ENCODE data around the gene GCC1.

Gene GCC1, protein sequence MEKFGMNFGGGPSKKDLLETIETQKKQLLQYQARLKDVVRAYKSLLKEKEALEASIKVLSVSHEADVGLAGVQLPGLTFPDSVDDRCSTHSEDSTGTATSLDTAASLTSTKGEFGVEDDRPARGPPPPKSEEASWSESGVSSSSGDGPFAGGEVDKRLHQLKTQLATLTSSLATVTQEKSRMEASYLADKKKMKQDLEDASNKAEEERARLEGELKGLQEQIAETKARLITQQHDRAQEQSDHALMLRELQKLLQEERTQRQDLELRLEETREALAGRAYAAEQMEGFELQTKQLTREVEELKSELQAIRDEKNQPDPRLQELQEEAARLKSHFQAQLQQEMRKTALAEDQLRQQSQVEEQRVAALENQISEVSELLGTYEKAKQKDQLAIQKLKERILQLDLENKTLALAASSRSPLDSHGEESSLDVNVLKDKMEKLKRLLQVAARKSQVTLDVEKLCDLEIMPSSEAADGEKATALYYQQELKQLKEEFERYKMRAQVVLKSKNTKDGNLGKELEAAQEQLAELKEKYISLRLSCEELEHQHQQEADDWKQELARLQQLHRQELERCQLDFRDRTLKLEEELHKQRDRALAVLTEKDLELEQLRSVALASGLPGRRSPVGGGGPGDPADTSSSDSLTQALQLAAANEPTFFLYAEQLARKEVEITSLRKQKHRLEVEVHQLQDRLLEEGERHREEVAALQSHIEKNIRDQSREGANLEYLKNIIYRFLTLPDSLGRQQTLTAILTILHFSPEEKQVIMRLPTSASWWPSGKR

GRCh38 chr7:127585044-127585953 is at the start of gene GCC1:
Gene GCC1, minus strand, starts transcription at chr7:127585596. Its CDS starts 414 bp downstream, at chr7:127585182.
- peak; percentile 85 to 91 (median 89) for DNase-seq (ENCODE audit: low read depth in 3 of 3)

- DNase-seq (ENCODE audit: low read depth in 3 of 3), result no peak
These were observed 47.0 kb upstream of the GCC1 start for GRCh38 chr7:127632276-127632910.

GRCh38 chr7:127629268-127629854 is 44.0 kb upstream of the GCC1 start:
- DNase-seq (ENCODE audit: low read depth in 3 of 3), result peak in 1 of 3 donors; percentile 35

DNA sequence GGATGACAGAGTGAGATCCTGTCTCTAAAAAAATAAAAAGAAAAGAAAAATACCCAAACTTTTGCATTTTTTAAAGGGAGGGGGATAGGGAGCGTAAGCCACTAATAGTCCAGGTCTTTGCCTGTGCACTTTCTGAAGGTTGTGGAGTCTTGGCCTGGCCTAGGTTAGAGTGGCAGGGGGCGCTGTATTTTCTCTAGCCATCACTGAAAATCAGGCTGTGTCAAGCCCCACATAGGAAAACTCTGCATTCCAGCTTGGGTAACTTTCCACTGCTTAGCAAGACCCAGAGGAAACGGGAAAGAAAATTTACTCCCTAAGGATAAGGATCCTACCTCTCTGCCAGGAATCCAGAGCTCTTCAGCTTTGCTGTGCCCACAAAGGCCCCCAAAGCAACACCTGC is 43.0 kb upstream of the GCC1 start:
- DNase-seq (ENCODE audit: low read depth in 3 of 3), result no peak

- DNase-seq (ENCODE audit: low read depth in 3 of 3), result no peak
These were observed 39.9 kb upstream of the GCC1 start for GRCh38 chr7:127625331-127625730.

GRCh38 chr7:127620406-127621233 is 35.2 kb upstream of the GCC1 start:
- no peak for DNase-seq (ENCODE audit: low read depth in 3 of 3)

DNA sequence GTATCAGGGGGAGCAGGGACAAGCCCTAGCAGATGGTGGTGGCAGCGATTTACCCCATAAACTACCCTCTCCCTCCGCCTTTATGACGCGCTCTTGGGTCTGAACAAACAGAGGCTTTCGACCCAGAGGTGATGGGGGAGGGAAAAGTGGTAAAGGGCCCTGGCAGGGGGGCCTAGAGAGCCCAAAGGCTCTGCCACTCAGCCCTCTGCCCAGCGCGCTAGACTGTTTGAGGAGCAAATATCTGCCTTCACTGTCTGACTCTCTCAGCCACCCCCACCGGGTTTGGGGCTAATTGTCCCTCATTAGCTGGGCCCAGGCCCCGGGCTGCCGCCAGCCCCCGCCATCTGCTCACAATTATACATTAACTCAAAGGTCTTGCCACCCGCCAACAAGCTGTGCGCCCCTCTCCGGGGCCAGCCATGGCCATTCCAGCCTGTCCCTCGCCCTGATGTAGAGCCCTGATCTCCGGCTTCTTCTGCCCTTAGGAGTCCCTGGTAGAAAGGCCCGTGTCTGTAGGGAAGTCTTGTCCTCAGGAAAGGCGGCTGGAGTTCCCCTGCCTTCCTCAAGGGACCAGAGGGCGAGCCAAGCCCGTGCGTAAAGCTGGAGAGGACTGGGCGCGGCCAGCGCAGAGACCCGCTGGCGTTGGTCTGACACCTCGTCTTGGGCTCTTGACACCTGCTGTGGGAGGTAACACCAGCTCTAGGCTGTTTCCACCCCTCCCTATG is 34.4 kb upstream of the GCC1 start:
- DNase-seq (ENCODE audit: low read depth in 3 of 3), result no peak

DNA sequence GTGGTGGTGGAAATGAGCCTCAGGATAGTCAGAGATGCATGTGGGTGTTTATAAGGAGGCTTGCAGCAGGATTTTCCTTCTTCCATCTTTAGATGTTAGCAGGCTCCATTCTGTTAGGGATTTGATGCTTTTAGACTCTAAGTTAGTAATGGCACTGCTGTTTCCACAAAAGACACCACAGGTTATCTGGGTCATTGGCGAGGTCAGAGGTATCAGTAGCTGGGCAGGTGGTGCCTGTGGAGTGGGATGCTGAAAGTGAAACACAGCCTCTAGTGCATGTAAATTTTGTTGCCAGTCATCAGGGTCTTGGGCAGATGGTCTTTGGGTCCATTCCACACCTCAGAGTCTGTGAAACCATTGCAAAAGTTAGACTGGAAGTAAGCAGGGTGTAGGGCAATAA is 33.4 kb upstream of the GCC1 start:
- no peak for DNase-seq (ENCODE audit: low read depth in 3 of 3)

- DNase-seq (ENCODE audit: low read depth in 3 of 3), result no peak
These were observed 32.6 kb upstream of the GCC1 start, which contains the start of gene PAX4 for GRCh38 chr7:127618042-127618441. Gene PAX4, minus strand, starts transcription at chr7:127618142. Its CDS starts 2,214 bp downstream, at chr7:127615928.

DNA sequence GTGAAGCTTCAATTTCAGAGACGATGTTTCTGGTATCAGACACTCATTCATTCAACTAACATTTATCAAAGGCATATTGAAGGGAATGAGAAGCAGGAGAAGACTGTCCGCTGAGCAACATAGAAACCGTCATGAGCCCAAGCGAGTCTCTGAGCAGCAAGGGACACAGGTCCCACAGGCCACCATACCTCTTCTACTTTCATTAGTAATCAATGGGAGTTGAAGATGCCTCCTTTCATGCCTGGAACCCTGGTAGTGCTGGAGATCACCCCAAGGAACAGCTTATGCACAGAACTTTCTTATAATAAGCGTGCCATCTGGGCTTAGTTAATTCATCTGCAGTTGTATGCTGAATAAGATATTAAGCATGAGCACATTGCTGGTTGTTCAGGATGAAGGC is 31.3 kb upstream of the GCC1 start:
- no peak for DNase-seq (ENCODE audit: low read depth in 3 of 3)

DNA sequence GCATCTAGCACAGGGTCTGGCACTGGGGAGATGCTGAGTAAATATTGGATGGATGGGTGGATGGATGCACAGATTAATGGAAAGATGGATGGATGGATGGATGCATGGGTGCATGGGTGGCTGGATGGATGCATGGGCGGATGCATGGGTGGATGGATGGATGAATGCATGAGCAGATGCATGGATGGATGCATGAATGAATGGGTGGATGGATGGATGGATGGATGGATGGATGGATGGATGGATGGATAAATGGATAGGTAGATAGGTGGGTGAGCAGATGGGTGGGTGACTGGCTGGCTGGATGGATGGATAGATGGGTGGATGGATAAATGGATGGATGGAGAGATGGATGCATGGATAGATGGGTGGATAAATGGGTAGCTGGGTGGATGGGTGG is 26.9 kb upstream of the GCC1 start:
- DNase-seq (ENCODE audit: low read depth in 3 of 3), result no peak

- no peak for DNase-seq (ENCODE audit: low read depth in 3 of 3)
These were observed 23.9 kb upstream of the GCC1 start for GRCh38 chr7:127609297-127609696.

DNA sequence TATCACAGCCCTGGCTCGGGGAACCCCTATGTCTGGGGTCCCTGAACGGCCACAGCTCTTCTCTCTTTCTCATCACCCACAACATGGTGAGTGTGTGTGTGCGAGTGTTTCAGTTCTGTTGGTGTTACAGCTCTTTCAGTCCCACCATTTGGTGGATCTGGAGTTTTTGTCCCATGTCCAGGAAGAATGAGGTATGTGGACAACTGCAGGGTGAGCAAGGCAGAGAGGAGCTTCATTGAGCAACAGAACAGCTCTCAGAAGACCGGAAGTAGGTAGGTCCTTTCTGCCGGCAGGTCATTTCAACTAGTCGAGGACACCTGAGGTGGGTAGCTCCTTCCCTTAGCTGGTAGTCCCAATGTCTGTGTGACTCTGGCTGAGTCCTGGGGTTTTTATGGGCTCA is 23.1 kb upstream of the GCC1 start:
- no peak for DNase-seq (ENCODE audit: low read depth in 3 of 3)

DNA sequence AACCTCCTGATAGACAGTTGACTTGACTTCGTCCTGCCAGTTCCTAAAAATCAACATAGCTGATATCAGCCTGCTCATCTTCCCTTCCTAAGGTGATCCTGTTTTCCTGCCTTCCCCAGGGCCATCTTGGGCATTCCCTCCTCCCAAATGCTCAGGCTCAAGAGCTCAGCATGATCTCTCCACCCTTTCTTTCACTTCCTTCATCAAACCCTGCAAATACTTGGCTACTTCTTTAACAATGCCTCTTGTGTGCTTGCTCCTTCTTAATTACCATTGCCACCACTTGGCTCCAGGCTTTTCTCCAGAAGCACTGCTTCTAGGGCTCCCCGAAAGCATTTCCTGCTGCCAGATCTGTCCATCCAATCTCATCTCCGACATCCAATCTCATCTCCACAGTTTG is 15.5 kb upstream of the GCC1 start:
- no peak for DNase-seq (ENCODE audit: low read depth in 3 of 3)

DNA sequence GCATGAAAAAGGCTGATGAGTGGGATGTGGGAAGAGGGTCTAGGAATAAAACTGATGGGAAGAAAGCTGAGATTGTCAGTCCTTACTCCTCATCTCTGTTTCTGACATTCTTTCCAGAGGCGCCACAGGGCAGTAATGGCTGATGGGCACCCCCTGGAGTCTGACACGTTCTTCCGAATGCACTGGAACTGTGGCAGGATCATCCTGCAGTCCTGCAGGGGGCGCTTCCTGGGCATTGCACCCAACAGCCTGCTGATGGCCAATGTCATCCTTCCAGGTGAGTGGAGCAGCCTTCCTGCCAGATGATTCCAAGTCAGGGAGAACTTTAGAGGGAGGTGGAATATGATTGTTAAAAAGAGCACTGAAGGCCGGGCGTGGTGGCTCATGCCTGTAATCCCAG is 12.9 kb upstream of the GCC1 start:
- DNase-seq (ENCODE audit: low read depth in 3 of 3), result no peak

- DNase-seq (ENCODE audit: low read depth in 3 of 3), result no peak
These were observed 10.3 kb upstream of the GCC1 start for GRCh38 chr7:127595737-127596136.

DNA sequence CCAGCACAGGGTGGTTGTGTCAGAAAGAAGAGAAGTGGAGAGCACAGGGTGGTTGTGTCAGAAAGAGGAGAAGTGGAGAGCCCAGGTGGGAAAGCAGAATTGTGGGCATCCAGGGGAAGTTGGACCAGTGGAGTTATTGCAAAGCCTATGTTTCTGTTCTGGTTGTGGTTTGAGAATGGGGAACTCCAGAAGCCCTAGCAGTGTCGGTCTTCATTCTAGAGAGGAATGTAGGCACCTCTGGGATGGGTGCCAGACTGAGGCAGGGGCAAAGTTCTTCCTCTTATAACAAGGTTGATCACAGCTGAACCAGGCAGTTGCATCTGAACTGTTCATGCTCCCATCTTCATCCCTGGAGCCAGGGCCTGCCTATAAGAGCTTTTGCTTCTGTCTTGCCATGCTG is 9.1 kb upstream of the GCC1 start:
- DNase-seq (ENCODE audit: low read depth in 3 of 3), result no peak

- no peak for DNase-seq (ENCODE audit: low read depth in 3 of 3)
These were observed 7.2 kb upstream of the GCC1 start for GRCh38 chr7:127592550-127592949.

DNA sequence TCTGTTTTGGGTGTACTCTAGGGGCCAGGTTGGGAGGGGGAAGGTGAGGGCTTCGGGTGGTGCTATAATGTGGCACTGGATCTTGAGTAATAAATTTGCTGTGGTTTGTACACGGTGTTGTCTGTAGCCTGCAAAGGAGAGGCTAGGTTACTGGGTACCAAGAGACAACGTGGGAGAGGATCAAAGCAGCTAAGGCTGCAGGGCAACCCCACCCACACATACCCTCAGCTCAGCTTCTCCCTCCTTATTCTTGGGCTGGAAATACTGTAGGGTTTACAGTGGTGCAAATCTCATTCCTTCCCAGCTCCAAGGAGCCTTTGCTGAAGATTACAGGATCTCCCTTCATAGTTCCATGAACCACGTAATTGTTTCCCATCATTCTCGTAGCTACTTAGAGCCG is 6.2 kb upstream of the GCC1 start:
- DNase-seq (ENCODE audit: low read depth in 3 of 3), result no peak

DNA sequence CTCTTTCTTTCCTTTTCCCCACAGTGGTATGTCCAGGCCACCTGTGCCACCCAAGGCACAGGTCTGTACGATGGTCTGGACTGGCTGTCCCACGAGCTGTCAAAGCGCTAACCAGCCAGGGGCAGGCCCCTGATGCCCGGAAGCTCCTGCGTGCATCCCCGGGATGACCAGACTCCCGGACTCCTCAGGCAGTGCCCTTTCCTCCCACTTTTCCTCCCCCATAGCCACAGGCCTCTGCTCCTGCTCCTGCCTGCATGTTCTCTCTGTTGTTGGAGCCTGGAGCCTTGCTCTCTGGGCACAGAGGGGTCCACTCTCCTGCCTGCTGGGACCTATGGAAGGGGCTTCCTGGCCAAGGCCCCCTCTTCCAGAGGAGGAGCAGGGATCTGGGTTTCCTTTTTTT is 5.8 kb upstream of the GCC1 start:
- no peak for DNase-seq (ENCODE audit: low read depth in 3 of 3)
